Osteoblast (primary cell): ENCODE measurements around the gene ADGRG1. TPM values are rescaled to one million over a fixed set of nuclear protein-coding genes. Genes with fewer than 3 reads are reported as not detected.

ENCODE experiments used
- DNase-seq: peaks from one replicate; pipeline ENCODE4 v3.0.0; 2011; ENCODE audit warnings: low spot score, mixed read lengths; ENCODE audit not compliant: insufficient read length; ENCODE audit errors: missing footprints
- H2AFZ ChIP-seq: 2 replicates; pipeline ENCODE4 v1.6.0; 2011; ENCODE audit warnings: mild to moderate bottlenecking, low read length
- H3K27ac ChIP-seq: 2 replicates; pipeline ENCODE4 v1.5.1; 2011; ENCODE audit warnings: mild to moderate bottlenecking, low read depth, low read length, moderate library complexity
- H3K27me3 ChIP-seq: 2 replicates; pipeline ENCODE4 v1.6.0; 2012; ENCODE audit warnings: mild to moderate bottlenecking, control low read depth, inconsistent platforms, low read length, moderate library complexity; ENCODE audit not compliant: insufficient read depth
- H3K36me3 ChIP-seq: 2 replicates; pipeline ENCODE4 v1.5.1; 2011; ENCODE audit warnings: mild to moderate bottlenecking, low read length, control low read depth, moderate library complexity; ENCODE audit not compliant: insufficient read depth
- H3K4me1 ChIP-seq: 2 replicates; pipeline ENCODE4 v1.5.1; 2011; ENCODE audit warnings: mild to moderate bottlenecking, low read length, control low read depth, moderate library complexity; ENCODE audit not compliant: insufficient read depth
- H3K4me2 ChIP-seq: 2 replicates; pipeline ENCODE4 v1.6.0; 2011; ENCODE audit warnings: mild to moderate bottlenecking, low read length; ENCODE audit not compliant: insufficient read depth
- H3K4me3 ChIP-seq: fragments of 200-600 bp; sonication (generic); 3 replicates; pipeline ENCODE4 v1.5.1; 2012; ENCODE audit warnings: mild to moderate bottlenecking, low read length, inconsistent platforms; ENCODE audit not compliant: insufficient read depth
- H3K79me2 ChIP-seq: 2 replicates; pipeline ENCODE4 v1.6.0; 2012; ENCODE audit warnings: mild to moderate bottlenecking, low read length, control low read depth, inconsistent platforms; ENCODE audit not compliant: insufficient read depth
- H3K9me3 ChIP-seq: 2 replicates; pipeline ENCODE4 v1.5.1; 2011; ENCODE audit warnings: low read depth, low read length, control low read depth
- H4K20me1 ChIP-seq: 2 replicates; pipeline ENCODE4 v1.6.0; 2012; ENCODE audit warnings: mild to moderate bottlenecking, low read length, control low read depth; ENCODE audit not compliant: insufficient read depth
- total RNA-seq: library from RNA; depleted of rRNA; stranded (reverse); fragments of >200 nt; gene quantifications from 2 replicates; pipeline ENCODE4 v1.2.3, GENCODE V29; 2012
- TF ChIP-seq, protein P1 (sequence below): IDR thresholded peaks from 2 replicates; pipeline ENCODE4 v1.5.1; 2011; ENCODE audit warnings: mild to moderate bottlenecking, low read depth, low read length, moderate library complexity; ENCODE audit errors: extremely low read depth

The ADGRG1 gene
- total RNA-seq, 1 donor = 0.72 TPM

DNA sequence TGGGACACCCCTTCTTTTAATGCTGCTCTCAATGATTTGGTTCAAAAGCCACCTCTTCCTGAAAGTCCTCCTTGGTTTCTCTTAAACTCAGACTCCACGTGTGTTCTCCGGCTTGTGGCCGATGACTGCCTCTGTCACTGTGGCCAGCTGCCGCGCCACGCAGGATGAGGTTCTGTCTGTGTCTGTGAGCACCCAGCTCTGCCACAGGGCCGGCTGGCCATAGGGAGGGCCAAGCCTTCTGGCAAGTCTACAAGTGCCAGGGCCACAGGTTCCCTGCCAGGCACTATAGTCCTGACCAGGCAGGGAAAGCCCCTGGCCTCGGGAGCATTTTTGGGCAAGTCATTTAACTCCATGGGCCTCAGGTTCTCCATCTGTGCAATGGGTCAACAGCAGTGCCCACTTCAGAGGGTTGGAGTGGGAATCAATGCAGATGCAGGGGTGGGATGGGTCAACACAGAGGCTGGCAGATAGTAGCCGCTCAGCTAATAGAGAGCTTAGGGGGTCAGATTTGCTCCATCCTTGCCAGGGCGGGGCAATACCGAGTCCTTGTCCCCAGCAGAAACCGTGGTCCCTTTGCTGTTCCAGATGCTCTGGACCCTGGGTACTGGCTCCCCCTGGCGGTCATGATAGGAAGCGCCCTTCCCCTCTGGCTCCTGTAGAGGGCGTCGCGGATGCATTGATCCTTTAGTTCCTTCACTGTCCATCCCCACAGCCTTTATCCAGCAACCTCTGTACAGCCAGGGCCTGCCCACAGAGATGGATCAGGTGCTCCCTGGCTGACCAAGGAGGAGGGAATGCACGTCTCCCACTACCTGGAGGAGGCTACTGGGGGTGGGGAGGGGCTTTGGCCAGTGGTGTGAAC, 20.4 kb downstream of the ADGRG1 start:
- no peak overlapping the region for H3K27ac ChIP-seq
- H3K4me3 ChIP-seq = no peak overlapping the region
- no peaks in the 10 kb centered on the region for H3K79me2 ChIP-seq
- H3K4me1 ChIP-seq = peaks cover 22% of the 10 kb centered on the region
- H3K9me3 ChIP-seq = no peaks in the 10 kb centered on the region
- no peak overlapping the region for H2AFZ ChIP-seq
- TF ChIP-seq, protein P1, sequence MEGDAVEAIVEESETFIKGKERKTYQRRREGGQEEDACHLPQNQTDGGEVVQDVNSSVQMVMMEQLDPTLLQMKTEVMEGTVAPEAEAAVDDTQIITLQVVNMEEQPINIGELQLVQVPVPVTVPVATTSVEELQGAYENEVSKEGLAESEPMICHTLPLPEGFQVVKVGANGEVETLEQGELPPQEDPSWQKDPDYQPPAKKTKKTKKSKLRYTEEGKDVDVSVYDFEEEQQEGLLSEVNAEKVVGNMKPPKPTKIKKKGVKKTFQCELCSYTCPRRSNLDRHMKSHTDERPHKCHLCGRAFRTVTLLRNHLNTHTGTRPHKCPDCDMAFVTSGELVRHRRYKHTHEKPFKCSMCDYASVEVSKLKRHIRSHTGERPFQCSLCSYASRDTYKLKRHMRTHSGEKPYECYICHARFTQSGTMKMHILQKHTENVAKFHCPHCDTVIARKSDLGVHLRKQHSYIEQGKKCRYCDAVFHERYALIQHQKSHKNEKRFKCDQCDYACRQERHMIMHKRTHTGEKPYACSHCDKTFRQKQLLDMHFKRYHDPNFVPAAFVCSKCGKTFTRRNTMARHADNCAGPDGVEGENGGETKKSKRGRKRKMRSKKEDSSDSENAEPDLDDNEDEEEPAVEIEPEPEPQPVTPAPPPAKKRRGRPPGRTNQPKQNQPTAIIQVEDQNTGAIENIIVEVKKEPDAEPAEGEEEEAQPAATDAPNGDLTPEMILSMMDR = peak; percentile 100
- H3K36me3 ChIP-seq = no peaks in the 10 kb centered on the region
- no peak overlapping the region for H3K4me2 ChIP-seq
- H3K27me3 ChIP-seq = no peaks in the 10 kb centered on the region
- no peaks in the 10 kb centered on the region for H4K20me1 ChIP-seq
- peak; percentile 99 for DNase-seq

DNA sequence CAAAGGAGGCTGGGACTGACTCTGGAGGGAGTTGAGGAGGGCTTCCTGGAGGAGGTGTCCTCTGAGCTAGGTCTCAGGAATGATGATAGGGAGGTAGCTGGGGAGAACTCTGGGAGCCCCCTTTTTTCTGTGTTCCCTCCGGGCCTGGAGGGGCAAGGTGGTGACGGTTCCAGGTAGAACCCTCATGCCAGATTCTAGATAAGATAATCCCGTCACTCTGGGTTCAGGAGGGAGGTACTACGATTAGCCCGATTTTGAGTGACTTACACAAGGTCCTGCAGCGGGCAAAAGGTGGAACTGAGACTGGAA, 21.0 kb downstream of the ADGRG1 start:
- Histone ChIP-seq H3K27me3 (no peaks in the 10 kb centered on the region), H2AFZ (no peak overlapping the region), H3K4me2 (no peak overlapping the region), H3K79me2 (no peaks in the 10 kb centered on the region), H3K27ac (no peak overlapping the region), H3K36me3 (no peaks in the 10 kb centered on the region), H3K9me3 (no peaks in the 10 kb centered on the region), H4K20me1 (no peaks in the 10 kb centered on the region), H3K4me1 (peaks cover 19% of the 10 kb centered on the region), H3K4me3 (no peak overlapping the region)
- no peak for DNase-seq
- TF ChIP-seq, protein P1 = no peak

DNA sequence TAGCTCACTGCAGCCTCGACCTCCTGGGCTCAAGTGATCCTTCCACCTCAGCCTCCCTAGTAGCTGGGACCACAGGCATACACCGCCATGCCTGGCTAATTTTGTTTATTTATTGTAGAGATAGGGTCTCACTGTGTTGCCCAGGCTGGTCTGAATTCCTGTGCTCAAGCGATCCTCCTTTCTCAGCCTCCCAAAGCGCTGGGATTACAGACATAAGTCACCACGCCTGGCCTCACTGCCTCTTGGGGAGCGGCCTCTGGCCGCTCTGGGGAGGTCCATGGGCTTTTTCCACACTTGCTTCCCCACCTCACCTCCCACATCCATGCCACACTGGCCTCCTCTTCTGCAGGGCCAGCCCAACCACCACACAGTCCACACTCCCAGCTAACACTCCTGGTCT, 21.4 kb downstream of the ADGRG1 start:
- no peak overlapping the region for H3K4me2 ChIP-seq
- no peaks in the 10 kb centered on the region for H3K27me3 ChIP-seq
- H3K36me3 ChIP-seq = no peaks in the 10 kb centered on the region
- H3K79me2 ChIP-seq = no peaks in the 10 kb centered on the region
- peaks cover 19% of the 10 kb centered on the region for H3K4me1 ChIP-seq
- no peak overlapping the region for H3K4me3 ChIP-seq
- DNase-seq = no peak
- no peaks in the 10 kb centered on the region for H3K9me3 ChIP-seq
- no peaks in the 10 kb centered on the region for H4K20me1 ChIP-seq
- no peak overlapping the region for H3K27ac ChIP-seq
- H2AFZ ChIP-seq = no peak overlapping the region
- TF ChIP-seq, protein P1 = no peak

DNA sequence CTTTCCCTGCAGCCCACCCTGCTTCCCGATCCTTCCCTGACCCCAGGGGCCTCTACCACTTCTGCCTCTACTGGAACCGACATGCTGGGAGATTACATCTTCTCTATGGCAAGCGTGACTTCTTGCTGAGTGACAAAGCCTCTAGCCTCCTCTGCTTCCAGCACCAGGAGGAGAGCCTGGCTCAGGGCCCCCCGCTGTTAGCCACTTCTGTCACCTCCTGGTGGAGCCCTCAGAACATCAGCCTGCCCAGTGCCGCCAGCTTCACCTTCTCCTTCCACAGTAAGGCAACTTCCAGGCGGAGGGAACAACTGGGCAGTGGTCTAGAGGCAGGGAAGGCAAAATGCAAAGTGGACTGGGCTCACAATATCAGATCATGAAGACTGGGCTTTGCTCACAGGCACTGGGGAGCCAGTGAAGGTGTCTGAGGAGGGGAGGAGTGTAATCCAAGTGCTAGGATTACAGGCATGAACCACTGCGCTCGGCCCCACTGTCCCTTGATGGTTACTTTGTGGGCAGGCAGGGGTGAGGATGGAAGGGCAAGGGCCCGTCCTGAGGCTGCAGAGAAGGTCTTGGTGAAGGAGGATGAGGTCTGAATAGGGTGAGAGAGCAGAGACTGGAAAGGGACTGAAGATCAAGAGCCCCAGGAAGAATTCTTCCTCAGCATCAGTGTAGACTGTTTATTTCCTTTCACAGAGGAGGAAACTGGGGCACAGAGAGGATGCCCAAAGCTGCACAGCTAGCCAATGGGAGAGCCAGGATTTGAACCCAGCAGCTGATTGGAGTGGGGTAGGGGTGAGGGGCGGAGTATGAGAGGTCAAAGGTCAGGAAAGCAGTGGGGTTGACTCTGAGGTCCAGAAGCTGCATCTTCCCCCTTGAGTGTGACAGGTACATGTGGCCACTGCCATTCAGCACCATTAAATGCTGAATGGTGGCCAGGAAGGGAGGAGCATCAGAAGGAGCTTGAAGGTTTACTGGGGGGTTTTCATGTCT, 23.2 kb downstream of the ADGRG1 start:
- peaks cover 5% of the 10 kb centered on the region for H3K4me1 ChIP-seq
- H2AFZ ChIP-seq = no peak overlapping the region
- TF ChIP-seq, protein P1 = no peak
- no peaks in the 10 kb centered on the region for H3K79me2 ChIP-seq
- no peak overlapping the region for H3K4me2 ChIP-seq
- no peak overlapping the region for H3K4me3 ChIP-seq
- no peaks in the 10 kb centered on the region for H3K9me3 ChIP-seq
- DNase-seq = no peak
- H3K27me3 ChIP-seq = no peaks in the 10 kb centered on the region
- no peak overlapping the region for H3K27ac ChIP-seq
- H3K36me3 ChIP-seq = no peaks in the 10 kb centered on the region
- H4K20me1 ChIP-seq = no peaks in the 10 kb centered on the region
